T-helper 17 cell (primary cell): ENCODE results near the gene CCM2. TPM values are rescaled to one million over a fixed set of nuclear protein-coding genes. Genes with fewer than 3 reads are reported as not detected.
"Not testable (repeated sequence)": the region's sequence is repeated elsewhere in the genome, so short reads cannot be mapped to it uniquely, and the experiment has no call there.

ENCODE experiments used
- ATAC-seq: fragments of 150-1000 bp; cut with Tn5 transposase; 2 replicates; pipeline ENCODE4 v1.10.0; 2021; ENCODE audit warnings: mild to moderate bottlenecking, moderate library complexity
- DNase-seq, 3 donors: peaks; one replicate each; pipeline versions ENCODE4 v3.0.0 to v3.0.0-alpha.2; 2020 to 2021
- H3K9me3 ChIP-seq: one replicate; pipeline ENCODE4 v1.7.0; 2013; ENCODE audit warnings: low read length, mild to moderate bottlenecking; ENCODE audit not compliant: control insufficient read depth, poor library complexity, severe bottlenecking
- H3K27ac Mint-ChIP-seq: one replicate; pipeline ENCODE4 v1.8.0; 2022; ENCODE audit warnings: mild to moderate bottlenecking, moderate library complexity, mixed read lengths
- H3K27me3 Mint-ChIP-seq: one replicate; pipeline ENCODE4 v1.8.0; 2022; ENCODE audit warnings: mixed read lengths
- H3K36me3 Mint-ChIP-seq: one replicate; pipeline ENCODE4 v1.8.0; 2022; ENCODE audit warnings: low read depth, mixed read lengths
- H3K4me1 Mint-ChIP-seq: one replicate; pipeline ENCODE4 v1.8.0; 2022; ENCODE audit warnings: mild to moderate bottlenecking, mixed read lengths
- H3K4me3 Mint-ChIP-seq: one replicate; pipeline ENCODE4 v1.8.0; 2022; ENCODE audit warnings: mild to moderate bottlenecking, moderate library complexity, mixed read lengths
- total RNA-seq, 4 donors: library from RNA in 2 of 4; stranded (reverse) in 2 of 4; gene quantifications; one replicate each; pipeline ENCODE4 v1.2.3 and lab custom pipeline; 2022 to 2026

Gene CCM2
- total RNA-seq, 2 donors from 2014 or later: 77.4 to 83.0 TPM

DNA sequence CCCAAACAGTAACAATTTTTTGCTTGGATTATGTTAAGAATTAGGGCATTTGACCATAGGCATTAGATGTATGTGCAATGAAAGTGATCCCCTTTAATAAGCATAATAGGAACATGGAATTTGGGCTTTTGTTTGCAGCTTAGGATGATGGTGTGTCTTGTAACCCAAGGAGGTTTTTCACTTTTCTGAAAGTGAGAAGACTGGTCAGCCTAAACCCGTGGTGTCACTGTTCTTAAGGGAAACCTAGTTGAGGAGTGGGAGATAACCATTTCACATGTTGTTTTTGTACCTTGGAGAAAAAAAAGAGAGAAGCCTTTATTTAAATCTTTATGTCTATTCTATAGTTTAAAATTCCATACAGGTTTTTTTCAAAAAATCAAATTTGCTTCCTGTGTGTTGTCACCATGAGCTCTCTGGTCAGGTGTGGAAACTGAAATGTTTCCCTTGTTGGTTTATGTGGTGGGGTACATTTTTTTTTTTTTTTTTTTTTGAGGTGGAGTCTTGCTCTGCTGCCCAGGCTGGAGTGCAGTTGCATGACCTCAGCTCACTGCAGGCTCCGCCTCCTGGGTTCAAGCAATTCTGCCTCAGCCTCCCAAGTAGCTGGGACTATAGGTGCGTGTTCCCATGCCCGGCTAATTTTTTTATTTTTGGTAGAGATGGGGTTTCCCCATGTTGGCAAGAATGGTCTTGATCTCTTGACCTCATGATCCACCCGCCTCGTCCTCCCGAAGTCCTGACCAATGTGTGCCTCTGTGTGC lies 7.7 kb downstream of the CCM2 start:
- H3K36me3 Mint-ChIP-seq: peaks cover 3% of the 10 kb centered on the region
- no peaks in the 10 kb centered on the region for H3K9me3 ChIP-seq
- H3K4me3 Mint-ChIP-seq: no peak overlapping the region
- no peaks in the 10 kb centered on the region for H3K27me3 Mint-ChIP-seq
- peak overlapping the region; percentile 75 for H3K27ac Mint-ChIP-seq
- H3K4me1 Mint-ChIP-seq: peaks cover 32% of the 10 kb centered on the region
- no peak for ATAC-seq
- no peak for DNase-seq

DNA sequence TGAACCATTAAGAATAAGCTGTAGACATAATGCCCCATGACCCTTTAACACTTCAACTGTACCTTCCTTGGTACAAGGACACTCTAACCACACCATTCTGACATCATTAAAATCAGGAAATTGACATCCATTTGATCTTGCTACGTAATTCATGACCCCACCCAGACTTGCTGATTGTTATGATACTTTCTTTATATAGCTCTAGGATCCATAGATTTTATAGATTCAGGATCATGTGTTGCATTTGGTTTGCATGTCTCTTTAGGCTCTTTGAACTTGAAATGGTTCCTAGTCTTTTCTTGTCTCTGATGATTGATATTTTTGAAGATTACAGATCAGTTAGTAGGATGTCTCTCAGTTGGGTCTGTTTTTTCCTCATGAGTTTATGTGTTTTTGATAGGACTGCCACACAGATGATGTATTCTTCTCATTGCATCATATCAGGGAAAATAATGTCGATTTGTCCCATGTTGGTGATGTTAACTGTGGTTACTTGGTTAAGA lies 13.5 kb downstream of the CCM2 start:
- Mint-ChIP-seq H3K4me3 (no peak overlapping the region), H3K27me3 (no peaks in the 10 kb centered on the region), H3K36me3 (peaks cover 4% of the 10 kb centered on the region), H3K4me1 (peaks cover 28% of the 10 kb centered on the region), H3K27ac (peak overlapping the region; percentile 86)
- DNase-seq (no peak), ATAC-seq (peak; percentile 86)
- H3K9me3 ChIP-seq: no peaks in the 10 kb centered on the region

DNA sequence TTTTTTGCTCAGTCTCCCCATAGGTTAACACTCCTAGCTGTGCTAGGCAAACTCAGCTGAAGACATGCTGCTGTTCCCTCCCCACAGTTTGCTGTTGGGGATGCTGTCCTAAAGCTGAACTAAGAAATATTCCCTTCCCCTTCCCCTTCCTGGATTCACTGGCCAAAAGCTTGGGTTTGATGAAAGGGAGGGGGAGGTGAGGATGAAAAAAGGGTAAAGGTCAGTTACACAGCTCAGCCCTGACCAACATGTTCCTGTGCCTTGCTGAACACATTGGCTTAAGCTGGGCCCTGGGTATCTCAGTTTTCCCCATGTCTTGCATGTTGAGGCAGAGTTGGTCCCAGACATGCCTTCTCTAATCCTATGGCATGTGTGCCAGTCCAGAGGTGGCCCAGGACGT lies 15.3 kb downstream of the CCM2 start:
- ATAC-seq: no peak
- peaks cover 4% of the 10 kb centered on the region for H3K36me3 Mint-ChIP-seq
- DNase-seq: no peak
- H3K4me3 Mint-ChIP-seq: no peak overlapping the region
- no peaks in the 10 kb centered on the region for H3K27me3 Mint-ChIP-seq
- no peaks in the 10 kb centered on the region for H3K9me3 ChIP-seq
- H3K27ac Mint-ChIP-seq: peak overlapping the region; percentile 63
- peaks cover 28% of the 10 kb centered on the region for H3K4me1 Mint-ChIP-seq

DNA sequence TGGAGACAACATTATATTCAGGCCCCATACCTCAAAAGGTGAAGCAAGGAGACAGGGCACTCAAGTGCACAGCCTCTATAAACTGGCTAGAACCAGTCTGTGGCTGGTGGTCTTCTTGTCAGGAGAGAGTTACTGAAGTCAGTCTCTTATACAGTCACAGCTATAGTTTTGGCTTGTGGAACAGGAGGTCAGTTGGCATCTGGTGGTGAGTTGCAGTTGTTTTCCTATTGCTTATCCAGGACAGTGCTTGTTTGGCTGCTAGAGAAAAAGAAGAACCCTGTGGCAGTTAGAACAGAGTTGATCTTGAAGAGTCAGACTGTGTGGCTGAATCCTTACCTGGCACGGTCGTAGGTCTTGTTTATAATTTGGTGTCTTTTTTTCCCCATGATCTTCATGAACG lies 17.3 kb downstream of the CCM2 start:
- Mint-ChIP-seq H3K27me3 (no peaks in the 10 kb centered on the region), H3K4me1 (peaks cover 35% of the 10 kb centered on the region), H3K4me3 (no peak overlapping the region), H3K36me3 (peaks cover 6% of the 10 kb centered on the region), H3K27ac (no peak overlapping the region)
- DNase-seq (no peak), ATAC-seq (no peak)
- H3K9me3 ChIP-seq: no peaks in the 10 kb centered on the region

DNA sequence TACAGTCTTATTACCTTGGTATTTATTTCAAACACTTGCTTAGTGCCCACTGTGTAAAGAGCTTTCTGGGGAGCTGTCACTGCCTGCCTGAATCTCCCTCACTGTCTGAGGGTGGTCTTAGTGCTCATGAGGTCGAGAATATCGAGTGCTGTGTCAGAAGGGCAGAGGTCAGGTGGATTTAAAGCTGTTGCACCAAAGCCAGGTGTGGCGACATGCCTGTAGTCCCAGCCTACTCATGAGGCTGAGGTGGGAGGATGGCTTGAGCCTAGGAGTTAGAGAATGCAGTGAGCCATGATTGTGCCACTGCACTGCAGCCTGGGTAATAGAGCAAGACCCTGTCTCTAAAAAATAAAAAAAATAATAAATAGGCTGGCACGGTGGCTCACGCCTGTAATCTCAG lies 20.9 kb downstream of the CCM2 start:
- peak overlapping the region; percentile 85 for H3K27ac Mint-ChIP-seq
- DNase-seq (no peak), ATAC-seq (no peak)
- no peaks in the 10 kb centered on the region for H3K27me3 Mint-ChIP-seq
- no peaks in the 10 kb centered on the region for H3K9me3 ChIP-seq
- H3K4me1 Mint-ChIP-seq: peaks cover 33% of the 10 kb centered on the region
- peaks cover 2% of the 10 kb centered on the region for H3K36me3 Mint-ChIP-seq
- H3K4me3 Mint-ChIP-seq: no peak overlapping the region

DNA sequence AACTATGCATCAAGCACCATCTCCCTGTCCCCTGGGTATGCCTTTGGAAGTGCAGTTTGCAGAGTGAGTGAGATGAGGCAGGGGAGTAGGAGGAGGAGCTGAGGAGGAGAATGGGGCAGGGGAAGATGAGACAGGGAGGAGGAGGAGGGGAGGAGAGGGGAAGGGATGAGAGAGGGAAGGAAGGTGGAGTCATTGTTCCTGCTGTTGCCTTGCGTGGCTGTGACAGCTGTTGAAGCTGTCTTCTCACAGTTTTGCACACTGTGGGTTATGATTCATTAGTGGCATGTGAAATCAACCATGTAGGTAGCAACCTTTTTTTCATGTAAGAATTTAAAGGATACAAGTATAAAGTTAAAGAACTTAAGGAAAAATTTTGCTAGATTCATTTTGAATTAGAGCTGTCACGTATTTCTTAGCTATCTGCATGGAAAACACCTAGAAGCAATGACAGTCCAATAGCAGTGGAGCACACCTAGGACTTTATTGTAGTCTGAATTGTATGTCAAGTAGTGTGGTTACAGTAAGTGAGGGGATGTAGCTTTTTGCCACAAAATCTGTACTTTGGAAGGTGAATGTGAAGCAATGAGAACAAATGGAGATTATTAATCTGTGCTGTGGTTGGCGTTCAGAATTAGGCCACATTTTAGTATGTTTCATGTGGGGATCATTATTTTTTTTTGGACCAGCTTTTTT lies 21.7 kb downstream of the CCM2 start:
- DNase-seq: no peak
- ATAC-seq: peak; percentile 57
- peaks cover 2% of the 10 kb centered on the region for H3K36me3 Mint-ChIP-seq
- no peaks in the 10 kb centered on the region for H3K9me3 ChIP-seq
- H3K27me3 Mint-ChIP-seq: no peaks in the 10 kb centered on the region
- H3K27ac Mint-ChIP-seq: peak overlapping the region; percentile 85
- H3K4me1 Mint-ChIP-seq: peaks cover 35% of the 10 kb centered on the region
- no peak overlapping the region for H3K4me3 Mint-ChIP-seq

DNA sequence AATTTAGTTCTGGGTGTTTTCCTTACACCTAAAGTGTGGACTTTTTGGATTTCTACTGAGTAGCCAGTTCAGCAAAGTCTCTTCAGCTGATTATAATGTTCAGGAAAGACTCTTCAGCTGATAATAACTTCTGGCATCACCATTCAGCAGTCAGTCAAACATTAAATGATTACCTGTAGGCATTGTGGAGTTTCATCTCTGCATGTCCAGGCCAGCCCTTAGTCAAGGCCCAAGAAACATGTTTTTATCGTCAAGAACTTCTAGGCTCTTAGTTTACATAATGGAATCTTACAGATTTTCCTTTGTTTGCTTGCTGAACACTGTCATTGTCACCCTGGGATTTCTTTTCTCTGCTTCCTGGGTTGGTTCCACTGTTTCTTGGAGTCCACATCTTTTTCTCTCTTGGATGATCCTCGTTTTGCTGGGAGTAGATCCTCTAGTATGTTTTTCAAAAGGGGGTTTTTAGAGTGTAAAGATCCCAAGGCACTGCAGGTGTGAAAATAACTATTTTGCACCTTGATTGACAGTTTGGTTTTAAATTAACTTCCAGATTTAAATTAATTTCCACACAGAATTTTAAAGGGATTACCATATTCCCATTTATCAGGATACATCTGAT lies 24.2 kb downstream of the CCM2 start:
- Mint-ChIP-seq H3K4me3 (no peak overlapping the region), H3K4me1 (peaks cover 42% of the 10 kb centered on the region), H3K27ac (peak overlapping the region; percentile 95), H3K27me3 (no peaks in the 10 kb centered on the region), H3K36me3 (peaks cover 5% of the 10 kb centered on the region)
- ATAC-seq (no peak), DNase-seq (no peak)
- H3K9me3 ChIP-seq: no peaks in the 10 kb centered on the region

DNA sequence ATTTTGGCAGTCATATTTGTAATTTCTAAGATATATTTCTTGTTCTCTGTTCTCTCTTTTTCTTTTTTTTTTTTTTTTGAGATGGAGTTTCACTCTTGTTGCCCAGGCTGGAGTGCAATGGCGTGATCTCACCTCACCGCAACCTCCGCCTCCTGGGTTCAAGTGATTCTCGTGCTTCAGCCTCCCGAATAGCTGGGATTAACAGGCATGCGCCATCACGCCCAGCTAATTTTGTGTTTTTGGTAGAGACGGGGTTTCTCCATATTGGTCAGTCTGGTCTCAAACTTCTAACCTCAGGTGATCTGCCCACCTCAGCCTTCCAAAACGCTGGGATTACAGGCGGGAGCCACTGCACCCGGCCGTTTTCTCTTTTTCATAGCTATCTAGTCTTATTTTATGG lies 25.5 kb downstream of the CCM2 start:
- ATAC-seq, H3K36me3 Mint-ChIP-seq, H3K27me3 Mint-ChIP-seq, DNase-seq, H3K9me3 ChIP-seq: not testable (repeated sequence)
- peaks cover 45% of the 10 kb centered on the region for H3K4me1 Mint-ChIP-seq
- H3K27ac Mint-ChIP-seq: peak overlapping the region; percentile 95
- peak overlapping the region; percentile 37 for H3K4me3 Mint-ChIP-seq

DNA sequence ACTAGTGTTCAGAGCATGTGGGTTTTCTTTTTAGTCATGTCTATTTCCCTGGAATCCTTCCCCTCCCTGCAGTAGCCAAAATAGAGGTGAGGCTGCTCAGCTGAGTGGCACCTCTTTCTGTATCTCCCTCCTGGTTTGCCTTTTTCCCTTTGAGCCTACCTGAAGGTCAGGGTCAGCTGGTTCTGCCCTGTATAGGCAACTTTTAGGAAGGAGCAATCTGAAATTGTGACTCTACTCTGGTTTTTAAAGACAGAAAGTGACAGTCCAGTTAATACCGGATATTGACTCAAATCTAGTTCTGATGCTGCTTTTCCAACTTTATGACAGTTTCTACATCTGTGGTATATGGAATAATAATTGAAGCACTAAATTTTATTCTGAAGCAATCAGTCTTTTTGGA lies 26.0 kb downstream of the CCM2 start:
- DNase-seq (no peak), ATAC-seq (no peak)
- Mint-ChIP-seq H3K4me1 (peaks cover 45% of the 10 kb centered on the region), H3K4me3 (peak overlapping the region; percentile 37), H3K27me3 (no peaks in the 10 kb centered on the region), H3K27ac (peak overlapping the region; percentile 95), H3K36me3 (peaks cover 5% of the 10 kb centered on the region)
- H3K9me3 ChIP-seq: no peaks in the 10 kb centered on the region

DNA sequence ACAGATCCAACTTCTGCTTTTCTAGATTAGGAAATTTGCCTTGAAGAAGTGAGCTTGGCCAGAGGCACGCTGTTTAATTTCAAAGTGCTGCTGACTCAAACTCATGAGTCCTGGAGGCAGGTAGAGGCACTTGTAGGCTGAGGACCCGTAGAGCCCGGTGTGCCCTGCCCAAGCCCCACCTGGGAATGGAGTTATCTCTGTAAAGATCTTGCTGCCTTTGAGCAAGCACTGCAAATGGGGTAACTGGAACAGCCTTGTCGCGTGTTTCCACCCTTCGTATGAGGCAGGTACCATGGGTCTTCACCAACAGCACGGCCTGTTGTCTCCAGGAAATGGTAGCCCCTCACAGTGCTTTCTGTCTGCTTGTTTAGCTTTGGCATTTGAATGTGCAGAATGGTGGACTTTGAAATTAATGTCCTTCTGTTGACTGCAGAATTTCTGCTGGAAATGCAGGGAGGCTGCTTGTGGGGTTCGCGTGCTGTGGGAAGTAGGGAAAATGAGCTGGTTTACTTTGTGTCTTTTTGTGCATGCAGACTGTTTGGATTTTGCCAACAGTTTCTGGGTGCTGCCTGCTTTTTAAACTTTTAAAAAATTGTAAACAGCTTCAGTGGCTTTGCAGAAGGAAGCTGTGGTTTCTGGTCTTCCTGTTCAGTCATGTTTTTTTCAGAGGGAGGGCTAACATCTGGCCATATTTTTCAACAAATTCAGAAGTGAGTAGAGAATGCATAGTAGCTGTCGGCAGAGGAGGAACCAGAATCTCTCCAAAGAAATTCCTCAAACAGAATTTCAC lies 27.2 kb downstream of the CCM2 start:
- H3K36me3 Mint-ChIP-seq: peaks cover 3% of the 10 kb centered on the region
- H3K4me1 Mint-ChIP-seq: peaks cover 43% of the 10 kb centered on the region
- DNase-seq (peak in 1 of 3 donors; percentile 26), ATAC-seq (peak; percentile 77)
- H3K4me3 Mint-ChIP-seq: peak overlapping the region; percentile 94
- H3K27ac Mint-ChIP-seq: peak overlapping the region; percentile 95
- no peaks in the 10 kb centered on the region for H3K27me3 Mint-ChIP-seq
- no peaks in the 10 kb centered on the region for H3K9me3 ChIP-seq

DNA sequence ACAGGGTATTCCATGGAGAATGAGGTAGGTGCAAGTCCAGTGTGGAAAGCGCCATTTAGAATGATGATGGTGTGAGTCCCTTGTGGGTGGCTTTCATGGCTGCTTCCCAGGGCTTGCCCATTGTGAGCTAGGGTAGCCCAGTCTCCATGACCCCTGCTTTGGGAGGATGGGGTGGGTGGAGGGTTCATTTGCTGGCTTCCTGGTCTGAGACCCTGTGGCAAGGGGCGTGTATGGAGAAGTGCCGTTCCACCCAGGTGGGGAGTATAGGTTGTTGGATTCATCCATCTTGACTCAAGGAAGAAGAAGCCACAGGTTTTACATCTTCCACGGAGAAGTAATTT lies 27.7 kb downstream of the CCM2 start:
- Mint-ChIP-seq H3K27ac (peak overlapping the region; percentile 95), H3K4me3 (peak overlapping the region; percentile 94), H3K27me3 (no peaks in the 10 kb centered on the region), H3K4me1 (peaks cover 47% of the 10 kb centered on the region), H3K36me3 (peaks cover 3% of the 10 kb centered on the region)
- no peaks in the 10 kb centered on the region for H3K9me3 ChIP-seq
- DNase-seq (no peak), ATAC-seq (peak; percentile 13)

DNA sequence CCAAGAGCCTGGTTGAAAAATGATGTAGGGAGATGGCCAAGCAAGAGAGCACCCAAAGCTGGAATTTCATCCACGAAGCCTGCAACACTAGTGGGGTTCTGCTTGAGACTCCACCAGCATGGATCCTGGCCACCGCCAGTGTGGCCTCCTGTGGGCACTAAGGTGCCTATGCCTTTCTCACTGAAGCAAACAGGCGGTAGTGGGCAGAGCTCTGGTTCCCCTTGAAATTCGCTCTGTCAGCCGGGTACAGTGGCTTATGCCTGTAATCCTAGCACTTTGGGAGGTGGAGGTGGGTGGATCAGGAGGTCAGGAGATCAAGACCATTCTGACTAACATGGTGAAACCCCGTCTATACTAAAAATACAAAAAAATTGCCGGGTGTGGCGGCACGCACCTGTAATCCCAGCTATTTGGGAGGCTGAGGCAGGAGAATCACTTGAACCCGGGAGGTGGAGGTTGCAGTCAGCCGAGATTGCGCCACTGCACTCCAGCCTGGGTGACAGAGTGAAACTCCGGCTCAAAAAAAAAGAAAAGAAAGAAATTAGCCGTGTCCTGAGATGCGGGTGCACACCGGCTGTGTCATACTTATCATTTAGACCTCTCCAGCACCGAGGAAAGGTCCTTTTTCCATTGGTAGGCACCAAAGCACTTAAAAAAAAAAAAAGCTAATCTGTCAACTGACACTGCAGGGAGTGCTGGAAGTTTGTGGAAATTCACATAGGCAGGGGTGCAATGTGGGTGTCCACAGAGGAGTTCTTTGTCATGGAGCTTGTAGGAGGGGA lies 28.3 kb downstream of the CCM2 start:
- H3K9me3 ChIP-seq: no peaks in the 10 kb centered on the region
- peaks cover 3% of the 10 kb centered on the region for H3K36me3 Mint-ChIP-seq
- peaks cover 52% of the 10 kb centered on the region for H3K4me1 Mint-ChIP-seq
- ATAC-seq (peak; percentile 36), DNase-seq (no peak)
- peak overlapping the region; percentile 94 for H3K4me3 Mint-ChIP-seq
- peak overlapping the region; percentile 95 for H3K27ac Mint-ChIP-seq
- H3K27me3 Mint-ChIP-seq: no peaks in the 10 kb centered on the region
